BLaER1 treated with 17β-estradiol and CSF1 and Interleukin-3, amounts not matched to agents 10 nM and 100 nM (cell line): Measurements from ENCODE around the gene DHRS3.
"Not testable (repeated sequence)": the region's sequence is repeated elsewhere in the genome, so short reads cannot be mapped to it uniquely, and the experiment has no call there.

ENCODE experiments used
- H3K27ac ChIP-seq, 11 experiments: shearing (Covaris generic); formaldehyde crosslinking; 2 replicates each; pipeline ENCODE4 v1.8.1; 2022
- H3K27me3 ChIP-seq, 11 experiments: shearing (Covaris generic); formaldehyde crosslinking; 2 replicates each; pipeline ENCODE4 v1.8.1; 2022
- H3K36me3 ChIP-seq, 11 experiments: shearing (Covaris generic); formaldehyde crosslinking; 2 replicates each; pipeline ENCODE4 v1.8.1; 2022
- H3K4me1 ChIP-seq, 10 experiments: shearing (Covaris generic); formaldehyde crosslinking; 2 replicates each; pipeline ENCODE4 v1.8.1; 2022
- H3K4me2 ChIP-seq, 11 experiments: shearing (Covaris generic); formaldehyde crosslinking; 2 replicates each; pipeline ENCODE4 v1.8.1; 2022
- H3K4me3 ChIP-seq, 10 experiments: shearing (Covaris generic); formaldehyde crosslinking; 2 replicates each; pipeline ENCODE4 v1.8.1; 2022
- H3K9ac ChIP-seq, 11 experiments: shearing (Covaris generic); formaldehyde crosslinking; 2 replicates each; pipeline ENCODE4 v1.8.1; 2022
- H3K9me3 ChIP-seq, 11 experiments: shearing (Covaris generic); formaldehyde crosslinking; replicated peaks in 1 of 11; 2 replicates each; pipeline ENCODE4 v1.8.1; 2022
- H4K20me1 ChIP-seq, 11 experiments: shearing (Covaris generic); formaldehyde crosslinking; 2 replicates each; pipeline ENCODE4 v1.8.1; 2022
- Cebpa-rat ChIP-seq, 11 experiments: shearing (Covaris generic); IDR thresholded peaks; 2 replicates each; pipeline ENCODE4 v1.8.1; 2022

The DHRS3 gene

GRCh38 chr1:12657060-12657884, 39.3 kb upstream of the DHRS3 start:
- H3K4me2 ChIP-seq = peak overlapping the region in 3 of 11 experiments; percentile 5 to 43 (median 30); a peak in 4 of 22 replicates

GRCh38 chr1:12656575-12656974, 38.6 kb upstream of the DHRS3 start:
- Histone ChIP-seq H4K20me1 (no peaks in the 10 kb centered on the region), H3K4me2 (no peak overlapping the region), H3K4me3 (no peak overlapping the region), H3K9ac (no peak overlapping the region), H3K27me3 (no peaks in the 10 kb centered on the region), H3K27ac (no peak overlapping the region), H3K36me3 (no peaks in the 10 kb centered on the region), H3K4me1 (peaks cover 0 to 18% (median 12%) of the 10 kb centered on the region in 10 experiments; a peak in 14 of 20 replicates), H3K9me3 (peaks cover 0 to 11% (median 0%) of the 10 kb centered on the region in 11 experiments; a peak in 3 of 22 replicates)
- no peak for TF ChIP-seq Cebpa-rat (IDR thresholded peaks at IDR 0.05)

More at GRCh38 chr1:12657060-12657884, 39.3 kb upstream of the DHRS3 start:
- Histone ChIP-seq H3K4me3 (no peak overlapping the region), H3K36me3 (no peaks in the 10 kb centered on the region), H3K4me1 (peaks cover 0 to 22% (median 16%) of the 10 kb centered on the region in 10 experiments; a peak in 14 of 20 replicates), H4K20me1 (no peaks in the 10 kb centered on the region), H3K9me3 (peaks cover 0 to 11% (median 0%) of the 10 kb centered on the region in 11 experiments; a peak in 3 of 22 replicates), H3K27ac (no peak overlapping the region), H3K27me3 (no peaks in the 10 kb centered on the region), H3K9ac (no peak overlapping the region)
- no peak for TF ChIP-seq Cebpa-rat (IDR thresholded peaks at IDR 0.05)

- Histone ChIP-seq H3K36me3 (no peaks in the 10 kb centered on the region), H3K9ac (no peak overlapping the region), H3K9me3 (peaks cover 0 to 12% (median 0%) of the 10 kb centered on the region in 11 experiments; a peak in 6 of 22 replicates), H4K20me1 (no peaks in the 10 kb centered on the region), H3K4me2 (no peak overlapping the region), H3K27me3 (no peaks in the 10 kb centered on the region), H3K4me1 (peaks cover 0 to 14% (median 9%) of the 10 kb centered on the region in 10 experiments; a peak in 7 of 20 replicates), H3K4me3 (no peak overlapping the region), H3K27ac (no peak overlapping the region)
- no peak for TF ChIP-seq Cebpa-rat (IDR thresholded peaks at IDR 0.05)
These were observed 36.6 kb upstream of the DHRS3 start for GRCh38 chr1:12654657-12655056.

GRCh38 chr1:12654004-12654567, 36.1 kb upstream of the DHRS3 start:
- H3K27me3 ChIP-seq = no peaks in the 10 kb centered on the region
- H3K9me3 ChIP-seq = peaks cover 0 to 14% (median 0%) of the 10 kb centered on the region in 11 experiments; a peak in 7 of 22 replicates
- H3K36me3 ChIP-seq = no peaks in the 10 kb centered on the region
- H3K9ac ChIP-seq = no peak overlapping the region
- H3K4me3 ChIP-seq = no peak overlapping the region
- TF ChIP-seq Cebpa-rat (IDR thresholded peaks at IDR 0.05) = no peak
- H3K4me1 ChIP-seq = peaks cover 0 to 14% (median 9%) of the 10 kb centered on the region in 10 experiments; a peak in 7 of 20 replicates
- H3K4me2 ChIP-seq = no peak overlapping the region
- H3K27ac ChIP-seq = no peak overlapping the region
- H4K20me1 ChIP-seq = no peaks in the 10 kb centered on the region

- H3K9ac ChIP-seq = no peak overlapping the region
- no peak overlapping the region for H3K4me2 ChIP-seq
- H4K20me1 ChIP-seq = no peaks in the 10 kb centered on the region
- H3K27ac ChIP-seq = no peak overlapping the region
- peaks cover 0 to 14% (median 0%) of the 10 kb centered on the region in 11 experiments; a peak in 7 of 22 replicates for H3K9me3 ChIP-seq
- no peak overlapping the region for H3K4me3 ChIP-seq
- peaks cover 0 to 11% (median 8%) of the 10 kb centered on the region in 10 experiments; a peak in 9 of 20 replicates for H3K4me1 ChIP-seq
- no peaks in the 10 kb centered on the region for H3K27me3 ChIP-seq
- H3K36me3 ChIP-seq = no peaks in the 10 kb centered on the region
- TF ChIP-seq Cebpa-rat (IDR thresholded peaks at IDR 0.05) = no peak
These were observed 32.0 kb upstream of the DHRS3 start for GRCh38 chr1:12649971-12650421.

GRCh38 chr1:12648741-12649140, 30.7 kb upstream of the DHRS3 start:
- no peak overlapping the region for H3K4me3 ChIP-seq
- peaks cover 0 to 18% (median 1%) of the 10 kb centered on the region in 11 experiments; a peak in 9 of 22 replicates for H3K9me3 ChIP-seq
- no peak overlapping the region; a peak in 1 of 22 replicates for H3K27ac ChIP-seq
- no peak overlapping the region for H3K9ac ChIP-seq
- no peak for TF ChIP-seq Cebpa-rat (IDR thresholded peaks at IDR 0.05)
- H3K4me1 ChIP-seq = peaks cover 0 to 11% (median 8%) of the 10 kb centered on the region in 10 experiments; a peak in 9 of 20 replicates
- no peaks in the 10 kb centered on the region for H3K36me3 ChIP-seq
- no peaks in the 10 kb centered on the region for H4K20me1 ChIP-seq
- peak overlapping the region in 4 of 11 experiments; percentile 13 to 41 (median 26); a peak in 3 of 22 replicates for H3K4me2 ChIP-seq
- no peaks in the 10 kb centered on the region for H3K27me3 ChIP-seq

GRCh38 chr1:12645401-12645800, 27.4 kb upstream of the DHRS3 start:
- not testable (repeated sequence) for H3K27ac ChIP-seq, H3K4me3 ChIP-seq, H3K4me2 ChIP-seq, H3K36me3 ChIP-seq, H3K27me3 ChIP-seq, H4K20me1 ChIP-seq, H3K9ac ChIP-seq
- Histone ChIP-seq H3K9me3 (peaks cover 20 to 42% (median 23%) of the 10 kb centered on the region in 11 experiments), H3K4me1 (peaks cover 0 to 11% (median 8%) of the 10 kb centered on the region in 10 experiments; a peak in 9 of 20 replicates)

- no peak for TF ChIP-seq Cebpa-rat (IDR thresholded peaks at IDR 0.05)
- H3K27ac ChIP-seq = no peak overlapping the region
- no peaks in the 10 kb centered on the region for H3K27me3 ChIP-seq
- H4K20me1 ChIP-seq = no peaks in the 10 kb centered on the region
- H3K36me3 ChIP-seq = peaks cover 0 to 4% (median 0%) of the 10 kb centered on the region in 11 experiments; a peak in 4 of 22 replicates
- H3K4me2 ChIP-seq = no peak overlapping the region
- H3K4me3 ChIP-seq = no peak overlapping the region
- H3K4me1 ChIP-seq = peaks cover 0 to 11% (median 8%) of the 10 kb centered on the region in 10 experiments; a peak in 9 of 20 replicates
- no peak overlapping the region for H3K9ac ChIP-seq
- H3K9me3 ChIP-seq = peaks cover 25 to 48% (median 28%) of the 10 kb centered on the region in 11 experiments
These were observed 26.8 kb upstream of the DHRS3 start for GRCh38 chr1:12644829-12645228.

- Histone ChIP-seq H3K27ac (no peak overlapping the region), H3K4me2 (no peak overlapping the region)
These were observed 26.2 kb upstream of the DHRS3 start for GRCh38 chr1:12644237-12644636.

More at GRCh38 chr1:12644237-12644636, 26.2 kb upstream of the DHRS3 start:
- H3K9ac ChIP-seq = no peak overlapping the region
- H3K9me3 ChIP-seq = peaks cover 31 to 50% (median 34%) of the 10 kb centered on the region in 11 experiments
- peaks cover 0 to 11% (median 8%) of the 10 kb centered on the region in 10 experiments; a peak in 9 of 20 replicates for H3K4me1 ChIP-seq
- peaks cover 0 to 4% (median 0%) of the 10 kb centered on the region in 11 experiments; a peak in 4 of 22 replicates for H3K36me3 ChIP-seq
- no peak overlapping the region for H3K4me3 ChIP-seq
- H4K20me1 ChIP-seq = no peaks in the 10 kb centered on the region
- no peaks in the 10 kb centered on the region for H3K27me3 ChIP-seq
- no peak for TF ChIP-seq Cebpa-rat (IDR thresholded peaks at IDR 0.05)
